SH-SY5Y (cell line): ENCODE results near the gene IGSF23.

ENCODE experiments used
- GATA2 ChIP-seq: IDR thresholded peaks from 2 replicates; pipeline ENCODE4 v1.6.1; 2011; ENCODE audit warnings: mild to moderate bottlenecking, low read depth, low read length
- GATA3 ChIP-seq: IDR thresholded peaks from 2 replicates; pipeline ENCODE4 v1.6.1; 2011; ENCODE audit warnings: low read depth, mild to moderate bottlenecking, low read length, moderate library complexity

DNA sequence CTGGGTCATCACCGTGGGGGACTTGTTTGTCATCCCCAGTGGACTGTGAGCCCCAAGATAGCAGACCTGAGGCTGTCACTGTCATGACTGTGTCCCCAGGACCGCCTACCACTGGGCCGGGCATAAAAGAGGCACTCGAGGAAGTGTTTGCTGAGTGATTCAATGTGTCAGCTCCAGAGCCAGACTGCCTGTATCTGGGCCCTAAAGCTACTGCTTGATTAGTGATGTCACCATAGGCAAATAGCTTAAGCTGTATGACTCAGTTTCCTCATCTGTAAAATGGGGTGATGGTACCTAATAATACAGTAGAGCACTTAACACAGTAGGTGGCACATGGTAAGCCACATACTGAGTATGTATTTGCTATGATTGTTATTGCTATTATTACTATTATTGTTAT, 46.7 kb downstream of the IGSF23 start:
- TF ChIP-seq GATA2: no peak
- TF ChIP-seq GATA3: no peak
